Chondrocyte (in vitro differentiated cells): ENCODE data around the gene ATAD3B. TPM values are rescaled to one million over a fixed set of nuclear protein-coding genes. Genes with fewer than 3 reads are reported as not detected.

ENCODE experiments used
- DNase-seq: peaks from one replicate; pipeline ENCODE4 v3.0.0; 2021; ENCODE audit warnings: mixed read lengths, low spot score
- H3K27ac Mint-ChIP-seq: one replicate; pipeline ENCODE4 v1.8.0; 2021; ENCODE audit warnings: mild to moderate bottlenecking, moderate library complexity, mixed read lengths; ENCODE audit not compliant: unreplicated experiment
- H3K27me3 Mint-ChIP-seq: 2 replicates; pipeline ENCODE4 v1.8.0; 2021; ENCODE audit warnings: low read depth, mixed read lengths
- H3K36me3 Mint-ChIP-seq: 2 replicates; pipeline ENCODE4 v1.8.0; 2021; ENCODE audit warnings: low read depth, mixed read lengths
- H3K4me1 Mint-ChIP-seq: 2 replicates; pipeline ENCODE4 v1.8.0; 2021; ENCODE audit warnings: low read depth, mild to moderate bottlenecking, mixed read lengths
- H3K4me3 Mint-ChIP-seq: one replicate; pipeline ENCODE4 v1.8.0; 2021; ENCODE audit warnings: mild to moderate bottlenecking, moderate library complexity, mixed read lengths; ENCODE audit not compliant: unreplicated experiment
- H3K9me3 Mint-ChIP-seq: 2 replicates; pipeline ENCODE4 v1.8.0; 2021; ENCODE audit warnings: low read depth, mixed read lengths
- CTCF ChIP-seq: fragments of 200-600 bp; sonication (generic); IDR thresholded peaks from 2 replicates; pipeline ENCODE4 v1.5.0; 2021; ENCODE audit warnings: antibody characterized with exemption, mild to moderate bottlenecking, moderate library complexity
- total RNA-seq: library from RNA; stranded (reverse); gene quantifications from 3 replicates; pipeline ENCODE4 v1.2.1, GENCODE V29; 2021

ATAD3B gene
- total RNA-seq, 1 donor from 2014 or later: 24.3 TPM

- TF ChIP-seq CTCF: no peak
Observed at GRCh38 chr1:1544544-1544943, 73.0 kb downstream of the ATAD3B start.

More at GRCh38 chr1:1544544-1544943, 73.0 kb downstream of the ATAD3B start:
- no peaks in the 10 kb centered on the region for H3K9me3 Mint-ChIP-seq
- H3K27me3 Mint-ChIP-seq: no peaks in the 10 kb centered on the region
- peaks cover 5% of the 10 kb centered on the region for H3K36me3 Mint-ChIP-seq
- DNase-seq: no peak
- no peak overlapping the region for H3K27ac Mint-ChIP-seq
- H3K4me3 Mint-ChIP-seq: no peak overlapping the region
- H3K4me1 Mint-ChIP-seq: no peaks in the 10 kb centered on the region

Other genes with a start within 250 kb of the ATAD3B start
- 164 to 191 TPM (median 165 TPM) in 3 replicates for gene SDF4, start 239.8 kb upstream of the ATAD3B start, total RNA-seq
- gene B3GALT6, start 239.5 kb upstream of the ATAD3B start, total RNA-seq: 37.4 to 39.6 TPM (median 39.6 TPM) in 3 replicates
- gene C1QTNF12, start 225.0 kb upstream of the ATAD3B start, total RNA-seq: 1.3 to 2.1 TPM (median 1.7 TPM) in 3 replicates
- gene UBE2J2, start 197.9 kb upstream of the ATAD3B start, total RNA-seq: 49.2 to 57.5 TPM (median 52.0 TPM) in 3 replicates
- gene SCNN1D, start 191.3 kb upstream of the ATAD3B start, total RNA-seq: 6.6 to 7.4 TPM (median 6.7 TPM) in 3 replicates
- 51.9 to 77.5 TPM (median 57.5 TPM) in 3 replicates for gene ACAP3, start 163.8 kb upstream of the ATAD3B start, total RNA-seq
- 21.6 to 22.3 TPM (median 22.1 TPM) in 3 replicates for gene PUSL1, start 163.2 kb upstream of the ATAD3B start, total RNA-seq
- gene INTS11, start 147.1 kb upstream of the ATAD3B start, total RNA-seq: 67.3 to 87.0 TPM (median 73.8 TPM) in 3 replicates
- 19.4 to 23.3 TPM (median 23.1 TPM) in 3 replicates for gene CPTP, start 147.0 kb upstream of the ATAD3B start, total RNA-seq
- gene TAS1R3, start 140.5 kb upstream of the ATAD3B start, total RNA-seq: 0.28 to 0.68 TPM (median 0.37 TPM) in 3 replicates
- 59.6 to 66.5 TPM (median 59.9 TPM) in 3 replicates for gene DVL1, start 122.3 kb upstream of the ATAD3B start, total RNA-seq
- gene MXRA8, start 113.2 kb upstream of the ATAD3B start, total RNA-seq: 154 to 238 TPM (median 158 TPM) in 3 replicates
- gene AURKAIP1, start 96.6 kb upstream of the ATAD3B start, total RNA-seq: 86.8 to 128 TPM (median 89.0 TPM) in 3 replicates
- 153 to 176 TPM (median 161 TPM) in 3 replicates for gene CCNL2, start 72.4 kb upstream of the ATAD3B start, total RNA-seq
- 69.2 to 95.3 TPM (median 75.7 TPM) in 3 replicates for gene MRPL20, start 64.5 kb upstream of the ATAD3B start, total RNA-seq
- gene ANKRD65, start 50.5 kb upstream of the ATAD3B start, total RNA-seq: not detected in 3 replicates
- 12.5 to 27.2 TPM (median 24.3 TPM) in 3 replicates for gene VWA1, start 36.1 kb upstream of the ATAD3B start, total RNA-seq
- 0.75 to 1.4 TPM (median 1.3 TPM) in 3 replicates for gene ATAD3C, start 22.1 kb upstream of the ATAD3B start, total RNA-seq
- gene ATAD3A, start 40.4 kb downstream of the ATAD3B start, total RNA-seq: 29.9 to 39.6 TPM (median 34.6 TPM) in 3 replicates
- 3.6 to 6.1 TPM (median 5.8 TPM) in 3 replicates for gene TMEM240, start 68.9 kb downstream of the ATAD3B start, total RNA-seq
- gene SSU72, start 103.1 kb downstream of the ATAD3B start, total RNA-seq: 99.7 to 129 TPM (median 100 TPM) in 3 replicates
- gene FNDC10, start 128.4 kb downstream of the ATAD3B start, total RNA-seq: 23.3 to 32.6 TPM (median 24.8 TPM) in 3 replicates
- 73.8 to 86.7 TPM (median 76.4 TPM) in 3 replicates for gene MIB2, start 143.7 kb downstream of the ATAD3B start, total RNA-seq
- gene MMP23B, start 160.4 kb downstream of the ATAD3B start, total RNA-seq: 18.3 to 71.4 TPM (median 68.7 TPM) in 3 replicates
- gene CDK11B, start 187.2 kb downstream of the ATAD3B start, total RNA-seq: 21.1 to 24.2 TPM (median 21.8 TPM) in 3 replicates
- gene SLC35E2B, start 221.0 kb downstream of the ATAD3B start, total RNA-seq: 50.9 to 52.2 TPM (median 51.6 TPM) in 3 replicates